GM06990 (cell line): ENCODE data around the gene NECTIN1.

Experiments
- DNase-seq: peaks from one replicate; pipeline ENCODE4 v3.0.0-alpha.2; 2011; ENCODE audit not compliant: insufficient read length; ENCODE audit errors: extremely low read depth
- H3K27me3 ChIP-seq: replicated peaks from 2 replicates; pipeline ENCODE4 v1.6.0; 2011; ENCODE audit warnings: low read length; ENCODE audit not compliant: control insufficient read depth, insufficient read depth
- H3K36me3 ChIP-seq: 2 replicates; pipeline ENCODE4 v1.5.1; 2011; ENCODE audit warnings: low read length; ENCODE audit not compliant: control insufficient read depth, insufficient read depth
- H3K4me3 ChIP-seq: replicated peaks from 2 replicates; pipeline ENCODE4 v1.5.1; 2011; ENCODE audit warnings: low read depth, mild to moderate bottlenecking, control low read depth, low read length
- CTCF ChIP-seq: IDR thresholded peaks from 2 replicates; pipeline ENCODE4 v1.5.1; 2011; ENCODE audit warnings: low read length, control low read depth, mild to moderate bottlenecking, inconsistent platforms; ENCODE audit not compliant: insufficient read depth, poor library complexity, severe bottlenecking

Gene NECTIN1

DNA sequence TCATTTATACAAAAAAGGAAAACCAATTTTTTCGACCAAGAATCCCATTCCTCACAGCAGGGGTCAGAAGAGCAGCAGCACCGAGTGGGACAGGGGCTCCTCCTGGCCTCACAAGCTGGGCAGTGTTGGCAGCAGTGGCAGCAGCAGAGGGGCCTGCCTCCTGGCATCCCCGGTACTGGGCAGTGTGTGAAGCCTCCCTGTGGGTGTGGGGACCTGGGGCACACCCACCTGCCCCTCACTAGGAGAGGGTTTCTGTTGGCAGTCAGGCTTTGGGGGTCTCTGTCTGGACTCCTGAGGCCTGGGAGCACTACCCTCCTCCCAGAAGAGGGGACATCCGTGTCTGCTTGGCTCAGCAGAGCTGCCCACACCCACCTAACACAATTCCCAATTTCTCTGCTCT is 67.8 kb downstream of the NECTIN1 start:
- no peaks in the 10 kb centered on the region for H3K27me3 ChIP-seq
- no peak for DNase-seq
- no peak for TF ChIP-seq CTCF
- no peak overlapping the region for H3K4me3 ChIP-seq
- no peaks in the 10 kb centered on the region for H3K36me3 ChIP-seq

DNA sequence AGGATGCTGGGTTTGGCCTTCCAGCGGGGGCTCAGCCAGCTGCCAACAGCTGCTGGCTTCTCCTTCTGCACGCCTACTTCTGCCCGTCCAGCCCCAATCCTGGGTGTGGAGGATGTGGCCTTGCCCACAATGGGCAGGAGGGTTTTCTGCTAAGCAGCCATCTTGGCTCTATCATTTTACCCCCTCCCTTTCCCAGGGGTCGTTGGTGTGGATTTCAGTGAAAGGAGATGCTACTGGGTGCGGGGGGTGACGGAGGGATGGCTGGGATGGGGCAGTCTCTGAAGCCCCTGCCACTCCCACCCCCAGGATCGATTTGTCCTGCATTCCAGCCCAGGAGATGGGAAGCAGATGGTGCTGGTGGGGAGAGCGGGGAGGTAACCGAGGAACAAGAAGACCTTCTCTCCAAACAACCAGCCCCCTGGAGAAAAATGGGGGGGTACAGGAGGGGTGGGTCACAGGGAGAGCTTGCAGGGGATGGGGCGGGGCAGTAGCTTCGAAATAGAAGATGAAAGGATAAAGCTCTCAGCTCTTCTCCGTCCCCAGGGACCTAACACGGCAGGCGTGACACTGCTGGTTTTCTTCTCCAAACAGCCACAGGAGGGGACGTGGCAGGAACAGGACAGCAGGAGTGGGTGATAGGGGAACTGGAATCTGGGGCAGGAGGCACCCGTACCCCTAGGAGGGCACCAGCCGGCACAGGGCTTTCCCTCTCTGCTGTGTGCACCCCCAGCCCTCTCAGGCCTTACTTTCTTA is 68.9 kb downstream of the NECTIN1 start:
- H3K36me3 ChIP-seq = no peaks in the 10 kb centered on the region
- H3K4me3 ChIP-seq = no peak overlapping the region
- no peak for DNase-seq
- no peaks in the 10 kb centered on the region for H3K27me3 ChIP-seq
- no peak for TF ChIP-seq CTCF

GRCh38 chr11:119652907-119653659 is 75.9 kb downstream of the NECTIN1 start:
- Histone ChIP-seq H3K27me3 (peaks cover 1% of the 10 kb centered on the region; the same call in 1 of the 2 replicates), H3K36me3 (no peaks in the 10 kb centered on the region), H3K4me3 (no peak overlapping the region)
- no peak for DNase-seq
- TF ChIP-seq CTCF = no peak

- peaks cover 1% of the 10 kb centered on the region; the same call in 1 of the 2 replicates for H3K27me3 ChIP-seq
- no peak for DNase-seq
- no peak for TF ChIP-seq CTCF
- no peak overlapping the region for H3K4me3 ChIP-seq
- no peaks in the 10 kb centered on the region for H3K36me3 ChIP-seq
These were observed 77.0 kb downstream of the NECTIN1 start for GRCh38 chr11:119651802-119652584.

GRCh38 chr11:119650251-119650650 is 78.7 kb downstream of the NECTIN1 start:
- Histone ChIP-seq H3K36me3 (no peaks in the 10 kb centered on the region), H3K4me3 (no peak overlapping the region), H3K27me3 (peaks cover 1% of the 10 kb centered on the region; the same call in 1 of the 2 replicates)
- no peak for TF ChIP-seq CTCF
- DNase-seq = no peak
